HG02678 (cell line): Measurements from ENCODE around the gene MELTF.

Experiments used
- ATAC-seq: cut with Tn5 transposase; IDR thresholded peaks from one replicate; pipeline ENCODE4 v1.9.1; 2021; ENCODE audit warnings: mild to moderate bottlenecking, moderate library complexity; ENCODE audit not compliant: unreplicated experiment

Gene MELTF

DNA sequence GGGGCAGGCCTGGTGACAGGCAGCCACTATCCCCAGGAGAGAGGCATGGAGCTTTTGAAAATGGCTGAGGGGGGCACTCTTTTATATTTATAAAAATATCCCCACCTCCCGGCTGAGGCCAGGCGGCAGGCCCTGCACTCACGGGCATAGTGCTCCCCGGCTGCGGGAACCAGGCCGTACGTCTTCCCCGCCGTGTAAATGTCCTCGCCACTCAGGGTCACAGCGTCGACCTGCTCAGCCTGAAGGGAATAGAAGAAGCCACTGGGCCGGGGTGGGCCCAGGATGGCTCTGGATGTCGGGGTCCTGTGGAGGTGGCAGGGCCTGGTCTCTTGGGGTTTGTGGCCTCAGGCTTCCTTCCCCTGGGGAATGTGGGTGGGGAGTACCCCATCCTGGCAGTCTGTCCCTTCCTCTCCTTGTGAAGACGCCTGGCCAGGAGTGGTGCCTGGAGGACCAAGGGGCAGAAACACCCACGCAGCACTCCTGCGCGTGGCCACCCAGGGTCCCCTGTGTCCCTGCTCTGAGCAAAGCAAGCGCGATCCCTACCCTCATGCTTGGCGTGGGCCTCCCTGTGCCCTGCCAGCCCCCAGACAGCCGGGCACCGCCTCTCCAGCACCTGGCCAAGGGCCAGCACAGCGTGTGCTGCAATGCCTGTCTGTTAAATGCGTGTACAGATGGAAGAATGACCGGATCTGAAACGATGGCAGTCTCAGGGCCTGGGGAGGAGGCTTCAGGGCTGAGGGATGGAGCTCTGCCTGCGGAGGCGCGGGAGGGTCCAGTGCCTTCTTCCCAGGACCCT, 18.9 kb downstream of the MELTF start:
- ATAC-seq = no peak

- no peak for ATAC-seq
Observed at GRCh38 chr3:197009532-197010019, 20.0 kb downstream of the MELTF start.

- ATAC-seq = no peak
Observed at GRCh38 chr3:197008436-197009209, 21.0 kb downstream of the MELTF start.

DNA sequence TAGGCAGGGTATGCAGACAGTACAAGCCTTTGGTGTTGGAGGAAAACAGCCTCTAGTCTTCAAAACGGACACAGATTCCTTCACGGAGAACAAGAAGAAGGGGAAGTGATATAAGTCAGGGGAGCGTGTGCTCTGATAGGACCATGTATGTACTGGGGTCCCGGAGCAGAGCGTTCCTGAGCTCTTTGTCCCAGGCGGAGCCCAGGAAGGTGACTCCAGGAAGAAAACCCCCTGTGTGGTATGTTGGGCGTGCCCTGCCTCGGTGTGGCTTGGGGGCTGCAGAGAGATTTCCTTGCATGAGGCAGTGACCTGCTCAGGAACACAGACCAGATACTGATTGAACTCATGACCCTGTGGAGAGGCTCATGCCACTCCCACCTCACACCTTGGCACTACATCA, 21.7 kb downstream of the MELTF start:
- no peak for ATAC-seq

DNA sequence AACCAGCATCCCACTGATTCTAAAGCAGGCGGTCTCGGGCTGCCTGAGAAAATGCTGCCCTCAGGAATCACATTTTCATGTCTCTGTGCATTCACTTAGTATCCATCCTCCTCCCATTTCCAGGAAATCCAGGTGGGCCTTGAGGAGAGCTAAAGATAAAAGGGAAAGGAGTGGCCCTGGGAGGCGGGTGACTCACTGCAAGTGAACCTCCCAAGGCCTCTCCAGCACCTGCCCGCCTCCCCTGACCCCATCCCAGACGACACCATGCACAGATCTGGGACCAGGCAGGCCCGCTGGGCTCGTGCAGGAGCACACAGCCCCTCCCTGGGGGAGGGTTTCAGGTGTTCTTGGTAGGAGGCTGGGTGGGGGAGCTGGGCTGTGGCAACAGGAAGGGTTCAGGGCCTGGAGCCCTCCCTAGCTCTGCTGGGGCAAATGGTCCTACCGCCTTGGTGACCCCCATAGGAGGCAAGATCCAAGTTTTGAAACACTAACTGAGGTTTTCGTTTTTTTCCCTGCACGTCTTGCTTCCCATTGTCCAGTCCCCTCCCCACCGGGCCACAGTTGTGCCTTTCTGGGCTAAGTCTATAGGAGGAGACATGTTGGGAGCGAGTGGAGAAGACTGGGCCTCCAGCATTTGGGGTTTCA, 22.2 kb downstream of the MELTF start:
- ATAC-seq = no peak

GRCh38 chr3:197006860-197007259, 22.8 kb downstream of the MELTF start:
- no peak for ATAC-seq

DNA sequence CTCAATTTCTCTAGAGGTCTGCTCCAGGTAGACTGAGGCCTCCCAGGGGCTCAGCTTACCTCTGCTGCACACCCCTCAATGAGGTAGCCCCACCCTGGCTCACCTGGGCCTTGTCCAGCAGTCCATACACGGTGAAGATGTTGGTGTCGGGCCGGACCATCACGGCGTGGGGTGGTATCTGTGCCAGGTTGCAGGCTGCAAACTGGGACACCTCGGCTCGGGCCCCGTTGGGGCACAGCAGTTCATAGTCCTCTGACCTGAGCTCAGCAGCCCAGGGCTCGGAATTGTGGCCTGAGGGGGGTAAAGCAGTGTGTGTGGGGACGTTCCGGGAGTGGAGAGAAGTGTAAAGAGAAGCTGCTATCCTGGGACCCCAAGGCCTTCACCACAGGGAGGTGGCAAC, 23.2 kb downstream of the MELTF start:
- ATAC-seq = no peak

GRCh38 chr3:197003461-197004385, 25.9 kb downstream of the MELTF start:
- peak; percentile 12 for ATAC-seq

DNA sequence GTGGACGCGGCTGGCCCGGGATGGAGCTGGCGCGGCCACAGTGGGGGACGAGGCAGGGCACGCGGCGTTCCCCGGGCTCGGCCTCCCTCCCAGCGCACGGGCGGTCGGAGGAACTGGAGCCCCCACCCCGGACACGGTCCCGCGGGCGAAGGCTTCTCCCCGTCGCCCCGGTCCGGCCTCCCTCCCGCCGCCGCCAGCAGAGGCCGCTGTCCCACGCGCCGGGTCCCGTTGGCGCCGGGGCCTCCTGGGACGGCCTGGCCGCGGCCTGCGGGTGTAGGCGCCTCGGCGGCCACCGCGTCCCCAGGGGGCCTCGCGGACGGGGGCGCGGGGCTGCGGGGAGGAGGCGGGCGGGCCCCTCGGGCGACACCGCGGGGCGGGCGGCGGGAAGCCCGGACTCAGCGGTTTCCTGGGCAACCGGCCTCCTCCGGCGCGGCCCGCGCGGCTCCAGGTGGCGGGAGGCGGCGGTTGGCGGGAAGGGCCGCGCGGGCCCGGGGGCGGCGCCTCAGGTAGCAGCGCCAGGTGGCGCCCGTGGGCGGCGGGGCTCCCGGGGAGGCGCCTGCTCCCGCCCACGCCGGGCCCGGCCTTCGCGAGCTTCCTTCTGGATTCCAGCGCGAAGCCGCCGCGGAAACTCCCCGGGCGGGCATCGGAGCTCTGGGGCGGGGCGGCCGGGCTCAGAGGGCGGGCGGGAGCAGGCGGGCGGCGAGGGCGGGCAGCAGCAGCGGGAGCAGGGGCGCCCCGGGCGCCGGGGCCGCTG, 26.7 kb downstream of the MELTF start:
- peak; percentile 75 for ATAC-seq

DNA sequence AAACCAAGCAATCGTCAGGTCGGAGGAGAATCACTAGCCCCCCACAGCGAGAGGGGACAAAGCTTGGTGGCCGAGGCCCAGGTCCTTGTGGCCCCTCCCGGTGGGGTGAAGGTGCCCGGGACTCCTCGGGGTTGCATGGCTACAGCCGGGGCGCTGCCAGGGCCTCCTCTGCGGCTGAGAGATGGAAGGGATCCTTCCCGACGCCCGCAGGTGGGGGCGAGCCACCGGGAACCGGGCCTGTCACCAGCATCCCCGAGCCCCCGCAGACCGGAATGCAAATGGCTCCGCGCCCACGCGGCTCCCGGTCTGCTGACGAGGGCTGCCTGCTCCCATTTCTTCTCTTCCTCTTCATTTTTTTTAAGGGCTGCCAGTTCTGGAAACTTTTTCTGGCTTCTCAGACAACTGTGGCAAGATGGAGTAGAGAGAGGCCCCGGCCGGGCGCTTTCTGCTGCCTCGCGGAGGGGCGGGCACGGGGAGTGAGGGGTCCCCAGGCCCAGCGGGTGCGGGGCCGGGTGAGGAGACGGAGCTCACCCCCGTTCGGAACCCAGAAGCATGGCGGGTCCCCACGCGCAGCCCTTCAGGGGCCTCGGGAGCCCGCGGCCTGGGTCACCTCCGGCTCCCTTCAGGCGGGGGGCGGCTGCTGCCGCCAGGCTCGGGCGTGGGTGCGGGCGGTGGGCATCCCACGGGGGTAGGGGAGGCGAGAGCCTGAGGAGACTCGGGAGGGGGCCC, 27.5 kb downstream of the MELTF start:
- peak; percentile 8 for ATAC-seq

DNA sequence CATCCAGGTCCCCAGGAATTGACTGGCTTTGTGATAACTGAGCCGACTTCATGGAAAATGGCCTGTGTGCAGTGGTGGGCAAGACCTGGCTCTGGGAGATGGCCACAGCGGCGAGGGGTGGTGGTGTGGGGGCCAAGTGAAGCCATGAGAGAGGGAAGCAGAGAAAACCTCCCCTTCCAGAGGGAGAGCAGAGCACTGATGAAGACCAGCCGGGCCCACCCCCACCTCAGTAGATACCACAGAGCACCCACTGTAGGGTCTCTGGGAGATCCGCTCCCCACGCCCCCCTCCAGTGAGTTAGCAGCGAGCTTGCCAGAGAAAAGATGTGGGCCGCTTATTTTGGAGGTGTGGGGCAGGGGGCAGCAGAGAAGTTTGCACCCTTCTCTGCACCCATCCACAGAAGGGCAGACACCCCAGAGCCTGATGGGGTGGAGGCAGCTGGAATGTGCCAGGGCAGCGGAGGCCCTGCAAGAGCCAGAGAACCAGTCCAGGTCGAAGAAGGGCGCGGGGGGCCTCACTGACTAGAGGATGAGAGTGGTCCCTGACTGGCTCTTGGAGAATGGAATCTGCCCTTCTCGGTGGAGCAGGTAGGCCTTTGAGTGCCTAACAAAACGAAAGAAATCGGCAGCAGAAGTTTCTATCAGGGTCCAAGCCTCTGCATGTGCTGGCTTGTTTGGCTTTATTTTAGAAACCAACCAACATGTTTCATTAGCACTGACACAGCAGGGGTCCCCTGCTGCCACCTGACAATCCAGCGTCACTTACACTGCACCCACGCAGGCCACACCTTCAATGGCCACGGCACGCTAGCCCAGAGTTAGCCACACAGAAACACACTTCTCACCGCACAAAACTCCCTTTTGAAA, 28.3 kb downstream of the MELTF start:
- no peak for ATAC-seq

DNA sequence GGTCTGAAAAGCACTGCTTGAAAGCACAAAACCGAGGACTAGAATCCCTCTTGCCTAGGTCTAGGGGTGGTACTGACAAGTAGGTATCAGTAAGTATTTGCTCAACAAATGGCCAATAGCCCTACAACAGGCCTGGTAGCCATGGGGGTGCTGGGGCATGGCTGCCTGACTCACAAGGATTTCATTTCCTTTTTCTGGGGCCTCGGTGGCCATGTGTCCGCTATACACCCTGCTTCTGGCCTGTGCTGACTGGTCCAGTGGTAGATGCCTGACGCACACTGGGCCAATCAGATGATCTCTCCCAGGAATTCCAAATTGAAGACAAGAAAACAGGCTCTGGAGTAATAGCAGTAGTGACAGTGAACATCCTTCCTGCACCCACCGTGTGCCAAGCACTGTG, 29.4 kb downstream of the MELTF start:
- ATAC-seq = no peak

- ATAC-seq = no peak
Observed at GRCh38 chr3:196998966-196999760, 30.5 kb downstream of the MELTF start.

DNA sequence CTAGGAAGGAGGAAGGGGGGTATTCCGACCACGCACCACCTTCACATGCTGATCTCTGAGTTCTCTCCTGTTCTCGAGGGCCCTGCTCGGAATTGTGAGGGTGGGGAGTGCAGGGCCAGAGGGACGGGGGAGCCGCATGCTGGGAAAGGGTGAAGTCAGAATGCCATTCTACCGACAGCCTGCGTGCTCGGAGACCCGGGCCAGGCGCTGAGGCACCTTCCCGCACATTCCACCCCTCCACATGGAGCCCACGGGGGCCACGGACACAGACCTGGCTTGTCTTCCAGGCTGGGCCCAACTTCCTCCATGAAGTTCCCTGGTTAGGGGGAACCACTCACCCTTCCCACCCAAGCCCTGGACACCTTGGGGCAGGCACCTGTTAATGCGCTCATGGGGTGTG, 32.3 kb downstream of the MELTF start:
- ATAC-seq = no peak

- no peak for ATAC-seq
Observed at GRCh38 chr3:196996454-196997265, 33.0 kb downstream of the MELTF start.

GRCh38 chr3:196995646-196996355, 33.8 kb downstream of the MELTF start:
- no peak for ATAC-seq
